HG02840 (cell line): ENCODE measurements around the gene TTN.

Experiments
- ATAC-seq: cut with Tn5 transposase; IDR thresholded peaks from one replicate; pipeline ENCODE4 v1.9.1; 2021; ENCODE audit warnings: mild to moderate bottlenecking, moderate library complexity, moderate number of reproducible peaks; ENCODE audit not compliant: unreplicated experiment, low FRiP score

The TTN gene

DNA sequence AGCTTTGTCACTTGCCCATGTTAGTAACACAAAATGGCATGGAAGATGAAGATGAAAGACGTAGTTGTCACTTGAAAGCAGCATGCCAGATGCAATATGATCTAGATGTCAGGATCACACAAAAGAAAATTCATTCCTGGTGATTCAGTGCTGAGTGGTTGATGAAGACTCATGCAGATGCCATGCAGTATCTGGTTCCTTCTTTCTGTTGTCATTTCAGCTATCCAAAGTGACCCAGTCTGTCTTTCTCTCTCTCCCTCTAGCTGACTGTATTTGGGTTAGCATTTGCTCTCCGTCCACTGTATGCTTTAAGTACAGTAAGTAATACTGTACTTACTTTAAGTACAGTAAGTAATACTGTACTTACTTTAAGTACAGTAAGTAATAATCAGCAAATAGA is 50.4 kb downstream of the TTN start:
- no peak for ATAC-seq

DNA sequence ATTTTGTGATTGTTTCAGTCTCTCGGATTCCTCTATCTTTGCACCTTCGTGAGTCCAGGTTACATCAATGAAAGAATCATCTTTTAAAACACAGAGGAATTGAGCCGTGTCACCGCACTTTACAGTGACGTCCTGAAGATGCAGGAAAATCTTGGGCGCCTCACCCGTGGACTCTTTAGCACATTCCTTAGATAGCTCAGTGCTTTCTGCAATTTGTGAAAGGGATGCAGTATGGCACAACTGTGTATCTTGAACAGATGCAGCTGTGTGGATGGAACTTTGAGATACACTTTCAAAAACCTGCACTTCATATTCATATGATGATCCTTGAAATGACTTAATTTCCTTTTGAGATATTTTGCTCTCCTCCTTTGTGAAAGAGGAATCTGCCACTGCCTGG is 50.9 kb downstream of the TTN start:
- no peak for ATAC-seq

DNA sequence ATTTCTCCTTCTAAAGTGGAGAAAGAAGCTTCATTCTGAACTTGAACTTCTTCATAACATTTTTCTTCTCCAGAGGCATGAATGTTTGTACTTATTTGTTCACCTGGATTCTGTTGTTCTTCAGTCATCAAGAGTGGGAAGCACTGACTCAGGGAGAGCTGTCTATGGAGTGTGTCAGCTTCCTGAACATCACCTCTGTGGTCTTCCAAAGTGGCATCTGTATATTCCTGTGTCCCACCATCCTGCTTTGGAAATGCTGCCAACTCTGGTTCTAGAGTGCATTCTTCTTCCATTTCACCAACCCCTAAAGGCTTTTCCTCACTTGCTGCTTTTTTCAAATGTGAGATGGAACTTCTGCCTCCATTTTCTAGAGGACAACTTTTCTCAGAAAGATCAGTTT is 59.5 kb downstream of the TTN start:
- ATAC-seq: no peak

DNA sequence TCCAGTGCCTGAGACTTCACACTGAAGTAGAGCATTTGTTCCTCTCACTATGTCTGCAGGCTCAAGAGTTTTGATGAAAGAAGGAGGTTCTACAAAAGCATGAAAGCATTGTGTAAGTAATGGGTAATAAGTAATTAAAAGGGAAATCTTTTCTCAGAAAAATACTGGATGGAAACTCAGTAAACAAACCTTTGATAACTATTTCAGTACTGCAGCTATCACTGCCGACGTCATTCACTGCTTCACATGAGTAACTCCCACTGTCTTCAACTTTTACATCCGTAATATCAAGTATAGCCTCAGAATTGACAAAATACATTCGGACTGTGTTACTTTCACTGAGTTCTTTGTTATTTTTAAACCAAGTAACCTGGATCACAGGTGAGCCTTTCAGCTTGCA is 72.7 kb downstream of the TTN start:
- no peak for ATAC-seq

DNA sequence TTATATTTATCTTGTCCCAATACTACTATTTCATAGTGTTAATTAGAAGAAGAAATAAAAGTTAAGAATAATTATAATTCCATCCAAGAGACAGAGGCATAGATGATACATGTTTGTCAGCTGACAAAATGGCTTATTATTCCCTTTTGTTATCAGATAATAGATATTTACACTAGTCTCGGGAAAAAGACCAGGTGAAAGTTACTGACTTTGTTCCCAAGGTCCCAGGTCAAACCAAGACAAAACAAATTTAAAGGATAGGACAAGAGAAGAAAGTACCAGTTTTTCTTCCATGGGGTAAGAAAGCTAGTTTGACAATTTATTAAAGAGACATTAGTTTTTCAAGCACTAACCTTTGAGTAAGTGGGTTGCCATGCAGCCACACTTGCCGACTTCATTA is 73.2 kb downstream of the TTN start:
- no peak for ATAC-seq

DNA sequence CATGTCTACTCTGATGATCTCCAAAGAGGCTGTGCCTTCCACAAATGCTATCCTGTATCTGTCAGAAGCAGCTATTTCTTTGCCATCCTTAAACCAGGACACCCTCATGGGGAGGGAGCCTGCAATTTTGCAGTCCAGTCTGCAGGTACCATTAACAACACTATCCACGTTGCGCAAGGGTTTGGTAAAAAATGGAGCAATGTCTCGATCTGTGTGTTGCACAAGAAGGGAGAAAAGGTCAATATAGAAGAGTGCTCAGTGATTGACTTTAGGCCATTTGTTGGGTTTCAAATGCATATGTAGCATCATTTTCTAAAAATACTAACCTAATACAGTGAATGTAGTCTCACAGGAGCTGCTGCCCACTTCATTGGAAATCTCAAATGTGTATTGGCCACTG is 74.3 kb downstream of the TTN start:
- ATAC-seq: no peak

DNA sequence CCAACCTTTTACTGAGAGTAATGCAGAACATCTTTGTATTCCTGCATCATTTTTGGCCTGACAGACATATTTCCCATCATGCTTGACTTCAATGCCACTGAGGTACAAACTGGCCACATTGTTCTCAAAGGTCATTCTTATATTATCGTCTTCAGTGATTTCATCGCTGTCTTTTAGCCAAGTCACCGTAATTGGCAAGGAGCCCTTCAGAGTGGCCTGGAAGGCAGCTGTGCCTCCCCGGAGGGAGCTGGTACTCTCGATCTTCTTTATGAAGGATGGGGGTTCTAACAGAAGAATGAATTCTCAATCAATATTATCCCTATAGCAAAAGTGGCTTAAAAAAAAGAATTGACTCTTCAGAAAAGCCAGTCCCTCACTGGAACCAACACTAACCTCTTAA is 75.9 kb downstream of the TTN start:
- no peak for ATAC-seq

DNA sequence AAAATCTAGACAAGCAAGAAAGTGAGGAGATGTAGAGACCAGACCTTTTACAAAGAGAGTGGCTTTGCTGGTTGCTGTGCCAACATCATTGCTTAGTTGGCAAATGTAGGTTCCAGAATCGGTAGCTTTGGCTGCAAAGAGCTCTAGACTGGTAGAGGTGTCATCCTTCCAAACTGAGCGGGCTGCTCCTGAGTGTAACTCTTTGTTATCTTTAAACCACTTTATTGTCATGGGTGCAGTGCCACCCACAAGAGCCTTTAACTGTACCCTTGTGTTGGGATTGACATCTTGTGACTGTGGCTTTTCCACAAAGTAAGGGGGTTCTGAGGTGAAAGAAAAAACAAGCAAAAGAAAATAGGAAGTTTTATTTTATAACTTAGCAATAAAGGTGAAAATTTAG is 77.2 kb downstream of the TTN start:
- no peak for ATAC-seq

DNA sequence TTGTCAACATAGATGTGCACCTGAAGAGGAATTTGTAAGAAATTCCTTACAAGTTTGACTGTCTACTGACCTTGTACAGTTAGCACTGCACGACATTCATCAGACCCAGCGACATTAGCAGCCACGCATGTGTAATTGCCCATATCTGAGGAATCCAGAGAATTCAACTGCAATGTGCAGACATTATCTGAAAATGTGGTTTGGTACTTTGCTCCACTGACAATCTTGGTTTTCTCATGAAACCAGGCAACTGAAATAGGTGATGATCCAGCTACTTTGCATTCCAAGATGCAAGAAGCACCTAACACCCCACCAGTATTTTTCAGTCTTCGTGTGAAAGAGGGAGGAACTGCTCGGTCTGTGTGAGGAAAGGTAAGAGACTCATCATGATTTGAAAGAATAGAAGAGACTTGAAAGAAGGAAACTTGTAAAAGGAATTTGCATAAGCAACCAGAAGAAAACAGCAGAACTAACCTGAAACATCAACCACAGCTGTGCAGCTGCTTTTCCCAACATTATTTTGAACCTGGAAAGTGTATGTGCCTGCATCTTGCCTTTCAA is 83.4 kb downstream of the TTN start:
- ATAC-seq: no peak

DNA sequence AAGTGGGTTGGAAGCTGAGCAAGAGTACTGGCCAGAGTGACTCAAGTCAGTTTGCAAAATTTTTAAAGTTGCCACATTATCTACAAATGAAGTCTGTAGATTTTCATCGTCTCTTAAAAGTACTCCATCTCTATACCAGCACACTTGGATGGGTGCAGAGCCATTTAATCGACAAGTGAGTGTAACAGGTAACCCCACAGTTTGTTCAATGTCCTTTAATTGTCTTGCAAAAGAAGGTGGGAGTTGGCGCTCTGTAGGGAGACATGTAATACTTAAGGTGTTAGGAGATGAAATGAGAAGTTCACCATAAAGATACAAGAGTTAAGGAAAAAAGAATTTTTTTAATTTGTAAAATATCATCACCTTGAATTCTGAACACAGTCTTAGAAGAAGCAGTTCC is 84.9 kb downstream of the TTN start:
- no peak for ATAC-seq

DNA sequence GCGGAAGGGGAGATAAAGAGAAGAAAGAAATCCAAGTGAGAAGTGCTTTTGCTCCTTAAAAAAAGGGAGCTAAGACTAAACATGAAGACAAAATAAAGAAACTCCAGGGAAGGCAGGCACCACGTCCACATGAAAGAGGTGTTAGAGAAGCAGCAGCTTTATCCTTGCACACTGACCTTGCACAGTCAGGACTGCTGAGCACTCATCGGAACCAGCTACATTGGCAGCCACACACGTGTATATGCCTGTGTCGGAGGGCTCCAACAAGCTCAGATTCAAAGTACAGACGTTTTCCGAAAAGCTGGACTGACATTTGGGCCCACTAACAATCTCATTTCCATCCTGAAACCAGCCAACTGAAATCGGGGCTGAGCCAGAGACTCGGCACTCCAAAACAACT is 88.2 kb downstream of the TTN start:
- ATAC-seq: no peak

DNA sequence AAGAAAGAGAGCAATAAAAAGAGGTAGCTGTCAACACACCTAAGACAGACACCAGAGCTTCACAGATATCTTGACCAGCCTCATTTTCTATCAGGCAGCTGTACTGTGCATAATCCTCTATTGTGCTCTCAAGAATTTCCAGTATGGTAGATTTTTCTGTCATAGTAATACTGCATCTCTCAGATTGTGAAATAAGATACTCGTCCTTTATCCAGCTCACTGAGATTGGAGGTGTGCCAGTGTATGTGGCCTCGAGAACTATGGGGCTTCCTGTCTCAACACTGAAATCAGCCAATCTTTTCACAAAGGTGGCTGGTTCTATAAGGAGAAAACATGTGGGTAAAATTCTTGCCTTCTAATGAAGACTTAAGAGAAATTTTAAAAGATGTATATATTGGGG is 88.9 kb downstream of the TTN start:
- ATAC-seq: no peak

DNA sequence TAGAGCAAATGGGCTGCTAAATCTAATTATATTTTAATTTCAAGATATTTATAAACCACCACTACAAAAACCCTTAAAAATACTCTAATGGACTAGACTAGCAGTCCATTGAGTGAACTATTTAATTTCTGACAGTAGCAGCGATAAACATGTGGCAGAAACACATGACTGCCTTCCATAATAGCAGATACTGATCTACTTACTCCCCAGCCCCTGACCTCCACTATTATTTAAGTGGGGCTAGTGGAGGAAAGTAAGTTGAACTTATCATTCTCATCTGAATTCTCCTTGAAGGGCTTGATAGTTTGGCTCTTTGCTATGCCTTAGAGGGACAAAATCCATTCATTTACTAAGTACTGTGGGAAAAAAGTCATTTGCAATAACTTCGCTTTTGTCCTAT is 90.8 kb downstream of the TTN start:
- ATAC-seq: no peak

DNA sequence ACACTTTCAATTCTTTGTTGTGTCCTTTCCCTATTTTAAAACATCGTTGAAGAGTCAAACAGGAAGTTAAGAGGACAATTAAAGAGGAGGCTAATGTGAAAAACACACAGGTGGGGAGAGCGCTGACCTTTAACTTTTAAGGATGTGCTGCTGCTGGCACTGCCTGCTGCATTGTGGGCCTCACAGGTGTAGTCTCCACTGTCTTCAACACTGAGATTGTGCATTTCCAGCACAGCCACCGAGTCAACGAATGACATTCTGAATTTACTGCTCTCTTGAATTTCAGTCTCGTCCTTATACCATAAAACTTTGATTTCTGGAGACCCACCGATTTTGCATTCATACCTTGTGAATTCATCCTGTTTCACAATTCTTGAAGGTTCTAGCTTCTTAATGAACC is 91.9 kb downstream of the TTN start:
- ATAC-seq: no peak

DNA sequence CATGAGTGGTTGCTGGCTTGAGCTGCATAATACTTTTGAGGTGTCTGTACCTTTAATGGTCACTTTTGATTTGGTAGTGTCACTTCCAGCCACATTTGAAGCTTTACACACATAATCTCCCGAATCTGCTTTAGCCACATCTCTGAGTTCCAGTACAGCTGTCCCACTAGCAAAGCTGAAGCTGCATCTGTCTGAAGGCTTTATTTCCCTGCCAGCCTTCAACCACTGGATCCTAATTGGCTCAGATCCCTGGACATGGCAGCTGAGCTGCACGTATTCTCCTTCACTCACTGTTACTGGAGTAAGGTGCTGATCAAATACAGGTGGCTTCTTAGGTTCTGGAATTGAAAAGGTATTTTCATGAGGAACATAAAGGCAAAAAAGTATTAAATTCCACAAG is 99.7 kb downstream of the TTN start:
- ATAC-seq: no peak

DNA sequence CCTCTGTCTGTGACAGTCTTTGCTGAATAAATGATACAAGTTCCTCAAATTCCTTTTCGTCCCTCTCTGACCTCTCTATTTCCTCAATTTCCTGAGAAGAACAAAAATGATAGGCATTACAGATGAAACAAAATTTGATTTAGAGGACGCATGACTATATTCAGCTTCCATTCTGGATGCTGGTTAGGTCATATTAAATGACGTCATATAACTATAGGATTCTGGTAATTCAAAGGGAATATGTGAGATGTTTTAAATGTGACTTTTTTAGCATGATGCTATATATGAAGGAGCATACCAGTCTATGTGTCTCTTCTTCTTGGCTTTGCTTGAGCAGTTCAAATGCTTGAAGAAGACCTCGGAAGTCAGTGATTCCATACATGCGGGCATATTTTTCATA is 102.3 kb downstream of the TTN start:
- ATAC-seq: no peak

DNA sequence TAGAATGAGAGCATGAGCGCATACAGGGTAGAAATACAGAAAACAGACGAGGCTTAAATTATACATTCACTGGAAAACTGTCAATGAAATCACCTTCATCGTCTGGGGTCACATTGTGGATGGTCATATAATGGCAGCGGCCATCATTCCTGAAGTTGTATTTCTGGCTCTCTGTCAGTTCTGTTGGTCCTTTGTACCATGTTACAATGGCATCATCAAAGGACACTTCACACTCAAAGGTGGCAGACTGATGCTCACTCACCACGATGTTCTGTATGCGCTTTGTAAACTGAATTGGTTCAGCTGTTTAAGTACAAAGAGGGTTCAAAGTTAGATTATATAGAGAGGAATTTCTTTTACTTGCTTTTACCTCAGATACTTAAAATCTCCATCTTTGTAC is 104.9 kb downstream of the TTN start:
- ATAC-seq: no peak

DNA sequence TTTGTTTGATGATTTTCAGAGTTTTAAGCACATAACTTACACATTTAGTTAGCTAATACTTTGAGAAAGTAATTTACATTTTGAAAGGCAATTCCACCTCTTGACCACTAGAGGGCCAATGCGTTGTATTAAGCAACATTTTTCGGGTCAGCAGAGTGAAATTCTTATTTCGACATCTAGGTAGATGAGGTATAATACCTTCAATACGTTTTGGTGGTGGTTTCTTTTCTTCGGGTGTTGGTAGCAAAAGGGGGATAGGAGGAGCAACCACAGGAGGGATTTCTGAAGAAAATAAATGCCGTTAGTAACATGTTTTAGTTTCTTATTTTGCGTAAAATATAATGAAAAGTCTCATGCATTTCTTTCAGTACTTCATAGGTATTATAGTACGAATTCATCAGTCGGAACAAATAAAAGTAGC is 106.3 kb downstream of the TTN start:
- ATAC-seq: no peak

DNA sequence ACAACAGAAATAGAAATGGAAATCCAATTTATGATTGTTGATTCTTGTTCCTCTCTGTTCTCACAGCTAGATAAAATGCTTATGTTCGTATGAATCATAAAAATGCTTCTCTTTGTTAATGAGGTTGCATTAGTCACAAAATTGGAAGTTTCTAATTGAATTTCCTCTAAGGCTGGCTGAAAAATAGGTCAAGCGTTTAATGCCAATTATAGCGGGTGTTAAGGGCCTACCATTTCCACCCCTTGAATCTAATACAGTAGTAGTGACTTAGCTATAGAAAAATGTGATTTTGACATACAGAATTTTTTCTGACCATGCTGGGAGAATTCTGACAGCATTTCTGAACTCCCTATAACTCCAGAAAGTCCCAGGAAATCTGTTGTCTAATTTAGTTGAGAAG is 107.1 kb downstream of the TTN start:
- ATAC-seq: no peak

DNA sequence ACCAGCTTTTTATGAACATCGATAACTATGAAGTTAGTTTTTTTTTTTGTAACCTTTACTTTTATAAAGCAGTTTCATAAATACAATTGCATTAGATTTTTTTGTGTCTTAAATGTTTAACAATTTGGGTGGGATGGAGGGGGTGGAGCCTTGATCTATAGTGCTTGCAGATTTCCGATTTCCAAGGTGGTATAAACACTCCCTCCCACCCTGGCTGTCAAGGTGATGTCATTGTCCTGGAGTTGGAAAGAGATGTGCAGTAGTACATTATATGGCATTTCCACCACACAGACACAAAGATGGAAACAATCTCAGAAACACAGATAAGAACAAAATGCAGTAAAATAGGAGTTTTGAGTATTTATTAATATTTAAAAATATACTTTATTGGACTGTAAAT is 114.4 kb downstream of the TTN start:
- no peak for ATAC-seq

DNA sequence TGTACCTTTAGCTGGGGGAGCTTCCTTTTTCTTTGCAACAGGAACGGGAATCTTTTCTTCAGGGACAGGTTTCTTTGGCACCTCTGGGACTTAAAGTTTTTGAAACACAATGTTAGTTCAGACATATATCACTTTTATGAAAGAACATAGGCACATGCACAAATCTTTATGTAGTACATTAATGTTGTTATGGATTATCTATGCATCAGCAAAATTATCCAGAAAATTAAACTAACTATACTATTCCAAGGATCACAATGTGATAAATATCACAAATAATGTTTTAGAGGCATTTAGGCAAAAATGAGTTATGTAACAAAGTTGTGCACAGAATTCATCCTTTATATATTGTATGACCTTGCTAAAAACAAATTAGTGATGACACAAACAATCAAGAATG is 117.4 kb downstream of the TTN start:
- no peak for ATAC-seq

DNA sequence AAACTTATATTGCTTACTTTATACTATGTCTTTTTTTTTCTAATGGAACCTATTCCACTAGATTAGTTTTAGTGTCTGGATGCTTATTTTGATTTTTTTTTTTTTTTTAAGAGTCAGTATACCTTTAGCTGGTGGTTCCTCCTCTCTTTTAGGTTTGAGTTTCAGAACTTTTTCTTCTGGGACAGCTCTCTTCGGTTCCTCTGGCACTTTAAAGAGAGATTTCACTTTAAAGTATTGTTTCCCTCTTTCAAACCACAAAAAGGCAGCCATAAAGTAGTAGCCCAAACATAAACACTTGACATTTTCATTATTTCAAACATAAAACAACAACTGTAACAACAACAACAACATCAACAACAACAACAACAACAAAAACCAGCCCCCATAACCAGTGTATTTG is 123.3 kb downstream of the TTN start:
- no peak for ATAC-seq

DNA sequence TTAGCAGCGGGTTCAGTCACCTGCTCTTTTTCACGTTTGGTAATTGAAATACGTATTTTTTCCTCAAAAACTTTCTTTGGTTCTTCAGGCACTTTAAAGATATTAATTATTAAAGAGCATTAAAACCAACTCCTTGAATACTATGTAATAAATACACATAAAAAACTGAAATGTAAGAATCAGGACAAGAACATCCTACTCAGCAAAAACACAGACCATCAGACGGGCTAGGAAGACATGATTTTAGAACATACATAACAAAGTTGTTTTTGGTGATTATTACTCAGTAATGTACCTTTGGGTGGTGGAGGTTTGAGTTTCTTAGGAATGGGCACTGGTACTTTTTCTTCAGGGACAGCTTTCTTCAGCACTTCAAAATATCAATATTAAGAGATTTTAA is 126.1 kb downstream of the TTN start:
- ATAC-seq: no peak
